NCI-H2171 (cell line): ENCODE measurements around the gene NPAS3.

Source experiments
- DNase-seq: peaks from one replicate; lab custom pipeline; 2025; lab: John Stamatoyannopoulos, UW

The NPAS3 gene

DNA sequence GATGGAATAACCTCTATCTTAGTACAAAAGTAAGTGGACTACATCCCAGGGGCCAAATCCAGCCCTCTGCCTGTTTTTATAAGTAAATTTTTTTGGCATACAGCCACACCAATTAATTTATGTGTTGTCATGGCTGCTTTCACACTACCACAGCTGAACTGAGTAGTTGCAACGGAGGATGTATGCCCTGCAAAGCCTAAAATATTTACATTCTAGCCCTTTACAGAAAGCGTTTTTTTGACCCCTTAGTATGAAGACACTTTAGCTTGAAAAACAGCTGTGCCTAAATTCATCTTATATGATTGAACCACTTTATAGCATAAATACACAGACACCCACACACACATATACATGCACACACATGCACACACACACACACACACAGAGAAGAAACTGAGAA, 510.6 kb downstream of the NPAS3 start:
- DNase-seq, result no peak

DNA sequence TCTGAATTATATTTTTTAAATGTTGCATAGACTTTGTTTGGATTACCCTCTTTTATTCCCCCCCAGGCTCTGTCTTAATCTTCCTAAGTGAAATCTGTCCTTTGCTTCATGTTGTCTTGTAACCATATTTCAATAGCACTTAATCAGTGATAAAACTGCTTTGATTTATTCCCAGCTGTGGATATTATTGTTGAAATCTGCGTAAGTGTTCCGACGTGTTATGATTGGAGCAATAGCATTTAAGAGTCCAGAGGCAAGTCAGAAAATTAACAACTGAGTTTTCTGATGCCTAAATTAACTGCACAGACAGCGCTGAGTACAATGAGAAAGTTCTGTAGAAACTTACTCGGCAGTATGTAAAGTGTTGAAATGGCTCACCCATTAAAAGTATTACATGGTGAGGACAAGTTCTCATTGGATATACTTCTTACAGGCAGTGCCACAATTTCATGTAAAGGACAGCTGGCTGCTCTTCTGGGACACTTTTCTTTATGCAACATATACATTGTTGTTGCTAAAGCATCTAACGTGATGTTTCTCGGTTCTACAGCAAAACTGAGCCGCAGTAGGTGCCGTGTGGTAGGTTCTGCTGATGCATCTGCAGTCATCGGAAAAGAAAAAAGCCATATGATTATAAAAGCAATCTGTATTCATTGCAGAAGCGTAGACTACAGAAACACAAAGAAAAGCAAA, 511.2 kb downstream of the NPAS3 start:
- no peak for DNase-seq

DNA sequence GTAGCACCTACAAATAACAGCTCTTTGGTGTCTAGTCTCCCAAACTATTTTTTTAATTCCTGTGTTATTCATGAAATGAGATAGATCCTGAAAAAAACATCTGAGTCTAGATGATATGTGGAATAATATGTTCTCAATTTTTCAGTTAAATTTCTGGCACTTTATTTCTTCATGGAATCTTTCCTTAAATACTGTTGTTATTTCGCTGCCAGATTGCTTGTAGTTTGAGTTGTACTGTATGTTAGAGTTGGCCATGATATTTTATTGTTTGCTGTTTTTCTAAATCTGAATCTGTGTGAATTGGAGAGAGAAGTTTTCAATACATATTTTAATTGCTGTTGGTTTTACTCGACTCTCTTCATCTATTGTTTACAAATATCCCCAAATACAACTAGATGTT, 511.7 kb downstream of the NPAS3 start:
- no peak for DNase-seq

DNA sequence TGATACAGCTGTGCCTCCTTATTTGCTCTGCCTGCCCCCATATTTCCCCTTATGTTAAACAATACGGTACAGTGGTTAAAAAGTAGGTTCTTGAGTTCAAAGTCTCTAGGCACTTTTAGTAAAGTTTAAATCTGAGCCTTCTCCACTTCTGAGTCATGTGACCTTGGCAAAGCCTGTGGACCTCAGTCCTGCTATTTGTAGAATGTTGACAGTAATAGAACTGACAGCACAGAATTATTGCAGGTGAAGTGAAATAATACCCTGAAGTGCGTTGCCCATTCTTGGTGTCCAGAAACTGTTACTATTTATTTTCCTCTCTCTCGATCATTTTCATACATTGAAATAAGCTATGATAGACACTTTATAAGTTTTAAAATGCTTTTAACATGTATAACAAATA, 512.5 kb downstream of the NPAS3 start:
- no peak for DNase-seq

DNA sequence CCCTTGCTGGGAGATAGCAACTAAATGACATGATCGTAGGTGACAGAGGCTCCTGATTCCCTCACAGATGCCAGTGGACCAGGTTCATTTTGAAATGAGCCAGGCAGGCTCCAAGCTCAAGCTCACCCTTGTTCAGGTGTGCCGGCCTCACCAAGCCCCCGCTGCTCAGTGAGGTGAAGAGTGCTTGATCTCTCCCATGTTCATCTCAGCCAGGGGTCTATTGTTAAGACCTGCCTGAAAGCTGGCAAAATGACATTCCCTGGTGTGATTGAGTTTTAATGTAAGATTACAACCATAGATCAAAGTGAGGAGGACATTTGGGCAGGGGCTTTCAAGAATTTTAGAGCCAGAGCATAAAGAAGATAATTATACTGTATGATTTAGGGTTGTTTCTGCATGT, 514.3 kb downstream of the NPAS3 start:
- DNase-seq, result no peak

DNA sequence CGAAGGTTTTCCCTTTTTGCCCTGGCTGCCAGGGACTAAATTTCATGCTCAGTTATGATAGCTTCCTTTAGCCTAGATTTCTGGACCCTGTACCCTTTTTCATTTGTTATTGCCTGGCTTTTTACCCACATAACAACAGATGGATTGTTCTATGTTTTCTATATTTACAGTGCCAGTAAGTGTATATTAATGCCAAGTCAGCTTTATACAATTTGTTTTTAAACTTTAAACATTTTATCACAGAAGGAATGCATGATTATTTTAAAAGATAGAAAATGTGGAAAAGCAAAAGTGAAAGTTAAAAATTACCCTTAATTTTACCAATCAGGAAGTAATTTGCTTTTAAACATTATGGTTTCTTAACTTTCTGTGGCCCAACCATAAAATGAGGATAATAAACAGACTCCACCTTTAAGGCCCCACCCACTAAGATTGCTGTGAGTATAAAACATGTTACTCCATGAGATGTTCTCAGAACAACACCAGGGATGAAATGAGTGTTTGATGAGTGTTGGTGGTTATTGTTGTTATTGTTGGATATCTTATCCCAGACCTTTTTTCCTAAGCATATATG, 515.4 kb downstream of the NPAS3 start:
- DNase-seq, result no peak

DNA sequence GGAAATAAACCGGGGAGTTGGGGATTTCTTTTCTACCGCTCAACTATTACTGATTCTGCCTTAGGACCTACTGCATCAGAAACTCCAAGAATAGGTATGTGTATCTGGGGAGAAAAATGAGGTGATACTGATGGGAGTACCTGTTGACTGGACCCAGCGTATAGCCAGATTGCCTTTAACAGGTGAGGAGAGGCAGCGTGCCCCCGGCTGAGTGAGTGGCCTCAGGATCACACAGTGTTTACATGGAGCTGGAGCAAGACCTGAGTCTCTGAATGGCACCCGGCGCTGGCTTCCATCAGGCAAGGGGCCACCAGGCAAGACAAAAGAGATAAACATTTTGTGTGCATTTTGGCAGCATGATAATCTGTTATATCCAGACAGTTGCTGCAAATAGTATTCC, 516.0 kb downstream of the NPAS3 start:
- no peak for DNase-seq

DNA sequence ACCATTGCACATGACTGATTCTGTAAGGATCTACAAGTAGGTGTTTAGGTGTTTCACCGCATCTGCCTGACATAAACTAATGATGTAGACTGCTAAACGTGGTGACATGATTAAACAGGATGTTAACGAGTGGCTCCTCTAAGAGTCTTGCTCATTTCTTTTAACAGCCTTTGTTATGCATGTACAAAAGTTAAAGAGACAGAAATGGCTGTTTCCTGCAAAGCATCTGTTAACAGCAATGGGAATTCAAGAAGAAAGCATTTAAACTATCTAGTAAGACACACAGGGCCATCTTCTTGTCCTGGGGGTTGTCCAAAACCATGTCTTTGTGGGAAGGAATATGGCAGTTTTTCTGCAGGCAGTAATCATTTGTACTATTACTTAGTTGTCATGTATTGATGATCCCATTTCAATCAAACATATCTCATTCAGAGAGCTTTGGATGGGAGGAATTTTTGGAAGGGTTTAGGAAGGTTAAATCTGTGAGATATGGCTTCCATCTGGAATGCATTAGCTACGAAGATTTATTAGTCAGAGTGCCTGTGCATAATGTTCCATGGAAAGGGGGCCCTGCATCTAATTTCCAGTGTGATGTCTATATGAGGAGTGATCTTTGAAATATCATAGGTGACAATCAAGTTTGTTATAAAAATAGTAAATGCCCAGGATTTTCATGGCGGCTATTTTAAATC, 517.1 kb downstream of the NPAS3 start:
- DNase-seq, result no peak

DNA sequence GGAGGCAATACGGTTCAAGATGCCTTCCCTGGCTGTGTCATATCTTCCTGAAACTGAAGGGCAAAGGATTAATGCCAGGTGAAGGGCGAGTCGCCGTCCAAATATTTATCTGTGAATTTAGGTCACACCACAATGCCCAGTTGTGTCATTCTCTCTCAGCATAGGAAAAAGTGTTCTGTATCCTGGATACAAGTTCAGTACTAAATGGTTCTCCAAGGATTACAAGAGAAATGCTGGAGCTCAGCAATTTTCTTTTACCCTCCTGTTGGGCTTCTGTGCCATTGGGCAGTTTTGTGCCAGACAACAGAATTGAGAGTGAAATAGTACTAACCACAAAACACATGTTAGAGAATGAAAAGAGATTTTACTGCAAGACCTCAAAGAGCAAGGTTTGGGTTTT, 518.3 kb downstream of the NPAS3 start:
- DNase-seq, result no peak

DNA sequence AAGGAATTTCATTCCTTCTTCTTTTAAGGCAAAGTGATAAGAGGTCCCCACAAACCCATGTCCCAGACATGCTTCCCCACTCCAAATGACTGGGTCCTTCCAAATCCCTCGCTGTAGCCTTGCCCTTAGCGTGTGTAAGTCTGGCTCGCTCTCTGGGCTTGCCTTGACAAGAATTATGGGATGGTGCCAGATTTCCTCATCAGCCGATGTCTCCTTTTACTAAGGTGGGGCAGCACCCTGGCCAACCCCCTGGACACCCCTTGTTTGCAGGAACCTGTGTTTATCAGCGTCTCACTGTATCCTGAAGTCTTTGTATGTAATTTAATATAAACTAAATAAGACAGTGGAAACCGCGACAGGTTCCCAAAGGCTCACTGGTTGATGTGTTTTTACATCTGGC, 518.9 kb downstream of the NPAS3 start:
- DNase-seq, result peak; percentile 52

DNA sequence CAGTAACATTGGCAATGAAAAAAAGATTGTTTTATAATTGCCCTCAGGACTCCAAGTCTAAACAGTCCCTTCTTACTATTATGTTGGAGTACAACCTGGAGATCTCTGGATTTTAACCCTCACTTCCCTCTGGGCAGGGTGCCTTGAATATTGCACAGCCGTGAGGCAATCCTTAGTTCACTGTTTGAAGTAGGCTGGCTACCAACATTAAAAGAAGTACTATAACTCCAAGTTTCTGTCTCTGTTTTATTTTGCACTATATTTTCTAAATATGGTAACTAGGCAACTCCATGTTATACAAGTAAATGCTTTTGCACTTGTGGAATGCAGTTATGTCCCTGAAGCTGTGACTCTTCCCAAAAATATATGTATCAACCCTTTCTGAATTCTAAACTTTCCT, 521.5 kb downstream of the NPAS3 start:
- no peak for DNase-seq

DNA sequence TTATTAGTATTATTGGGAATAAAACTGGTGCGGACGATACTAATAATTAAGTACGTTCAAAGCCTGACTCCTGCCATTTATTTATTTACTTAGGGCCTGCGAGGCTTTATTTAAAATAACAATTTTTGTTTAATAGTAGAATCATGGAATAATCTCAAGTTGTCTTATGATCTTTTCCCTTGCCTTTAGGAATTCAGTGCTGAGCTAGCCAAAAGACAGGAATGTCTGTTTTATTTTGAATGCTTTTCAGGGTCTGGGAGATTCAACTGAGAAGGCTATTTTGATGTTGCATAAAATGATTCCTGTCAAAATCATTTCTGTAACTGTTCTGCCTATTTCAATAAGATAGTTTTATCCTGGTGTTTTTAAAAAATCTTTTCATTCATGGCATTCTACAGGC, 522.4 kb downstream of the NPAS3 start:
- DNase-seq, result no peak

DNA sequence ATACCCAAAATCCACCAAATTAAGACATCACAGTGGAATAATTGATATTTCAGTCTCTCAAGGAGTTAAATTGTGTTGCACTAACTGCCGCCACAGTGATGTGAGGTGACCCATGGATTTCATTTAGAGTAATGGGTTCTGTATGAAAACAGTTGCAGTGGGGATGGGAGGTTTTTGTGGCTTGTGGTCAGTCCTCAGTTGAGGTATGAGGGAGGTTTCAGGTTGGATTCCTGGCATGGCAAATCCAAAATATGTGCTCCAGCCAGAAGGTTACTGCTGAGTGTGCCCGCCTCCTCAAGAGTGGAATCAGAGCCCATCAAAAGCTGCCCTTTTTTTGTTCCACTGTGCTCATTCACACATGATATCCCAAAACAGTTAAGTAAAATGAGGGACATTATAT, 525.1 kb downstream of the NPAS3 start:
- DNase-seq, result no peak

DNA sequence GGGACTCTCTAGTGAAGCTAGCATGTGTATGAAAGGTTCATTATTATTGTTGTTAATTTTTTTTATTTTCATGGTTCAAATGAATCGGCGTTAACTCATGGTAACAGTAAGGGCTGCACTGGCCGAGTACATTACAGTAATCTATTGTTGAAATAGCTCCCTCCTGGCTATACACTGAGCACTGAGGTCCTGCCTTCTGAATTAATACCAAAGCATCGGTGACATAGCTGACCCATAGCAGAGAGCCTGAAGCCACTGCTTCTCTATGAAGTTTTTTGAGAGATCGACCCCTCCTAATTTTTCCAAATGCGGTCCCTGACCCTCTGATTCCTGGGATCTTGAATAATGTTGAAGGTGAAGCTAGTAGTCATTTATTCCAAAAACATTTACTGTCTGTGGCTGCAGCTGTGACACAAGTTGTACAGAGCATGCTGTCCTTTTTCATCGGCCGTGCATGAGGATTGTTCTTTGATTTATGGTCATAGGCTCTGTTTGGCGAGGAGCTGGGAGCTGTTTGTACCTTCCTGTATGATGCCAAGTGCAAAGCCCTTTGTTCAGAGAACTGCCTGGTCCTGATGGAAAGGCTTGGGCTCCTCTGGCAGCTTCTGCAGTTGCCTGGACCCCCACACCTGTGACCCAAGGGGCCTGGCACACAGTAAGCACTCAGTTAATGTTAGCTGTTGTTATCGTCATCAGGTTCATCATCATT, 525.7 kb downstream of the NPAS3 start:
- no peak for DNase-seq

DNA sequence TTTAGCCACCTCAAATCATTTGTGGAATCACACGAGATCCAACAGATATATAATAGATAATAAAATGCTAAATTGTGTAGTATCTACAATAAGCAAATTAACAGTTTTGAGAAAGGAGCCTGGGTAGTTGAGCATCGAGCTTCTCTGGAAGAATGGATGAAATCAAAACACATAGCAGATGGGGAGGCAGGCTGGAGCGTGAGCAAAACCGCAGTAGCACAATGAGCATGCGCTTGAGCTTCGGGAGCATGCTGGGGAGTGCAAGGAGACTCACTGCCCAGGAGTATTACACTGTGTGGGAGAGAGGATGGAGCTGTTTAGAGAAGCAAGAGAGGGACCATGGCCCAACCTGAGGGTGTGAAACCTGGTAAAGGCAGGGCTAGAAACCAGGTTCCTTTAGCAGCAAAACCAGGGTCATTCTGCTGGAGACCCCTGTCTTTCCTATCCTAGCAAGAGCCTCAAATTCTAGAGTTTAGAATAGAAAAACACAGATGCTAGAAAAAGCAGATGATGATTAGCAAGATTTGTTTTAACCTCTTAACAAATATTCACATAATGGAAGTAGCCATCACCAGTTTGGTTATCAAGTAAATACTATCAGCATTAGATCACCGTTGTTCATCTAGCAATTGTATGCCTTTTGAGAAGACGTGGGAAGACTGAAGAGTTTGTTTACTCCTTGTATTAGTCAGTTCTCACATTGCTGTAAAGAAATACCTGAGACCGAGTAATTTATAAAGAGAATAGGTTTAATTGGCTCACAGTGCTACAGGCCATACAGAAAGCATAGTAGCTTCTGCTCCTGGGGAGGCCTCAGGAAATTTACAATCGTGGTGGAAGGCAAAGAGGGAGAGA, 527.4 kb downstream of the NPAS3 start:
- peak; percentile 74 for DNase-seq

DNA sequence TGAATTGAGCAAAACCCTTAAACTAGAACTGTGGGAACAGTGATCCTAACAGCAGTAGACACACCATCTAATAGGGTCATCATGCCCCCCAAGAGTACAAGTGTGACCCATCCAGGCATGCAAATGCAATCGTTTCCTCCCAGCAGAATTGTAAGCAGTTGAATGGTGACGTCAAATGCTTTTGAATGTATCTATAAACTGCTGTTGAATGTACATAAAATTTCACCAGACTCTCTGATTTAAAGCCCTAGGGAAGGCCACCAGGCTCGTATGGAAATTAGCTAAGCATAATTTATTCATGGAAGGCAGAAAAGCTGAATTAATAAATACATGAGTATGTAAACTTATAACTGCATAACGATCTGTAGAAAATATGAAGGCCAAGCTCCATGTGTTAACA, 529.3 kb downstream of the NPAS3 start:
- DNase-seq, result no peak

DNA sequence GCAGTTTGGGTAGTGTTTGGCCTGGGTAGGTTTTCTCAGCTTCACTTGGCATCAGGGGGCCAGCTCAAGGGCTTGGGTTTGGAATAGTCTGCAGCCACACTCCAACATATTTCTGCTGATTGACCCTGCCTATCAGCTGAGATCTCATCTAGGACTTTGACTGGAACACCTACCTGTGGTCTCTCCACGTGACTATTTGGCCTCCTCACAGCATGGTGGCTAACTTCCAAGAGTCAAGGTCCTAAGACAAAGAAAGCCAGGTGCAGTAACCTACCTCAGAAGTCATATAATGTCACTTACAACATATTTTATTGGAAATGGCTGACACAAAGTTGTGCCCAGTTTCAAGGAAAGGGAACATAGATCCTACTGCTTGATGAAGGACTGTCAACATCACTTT, 531.2 kb downstream of the NPAS3 start:
- DNase-seq, result no peak

DNA sequence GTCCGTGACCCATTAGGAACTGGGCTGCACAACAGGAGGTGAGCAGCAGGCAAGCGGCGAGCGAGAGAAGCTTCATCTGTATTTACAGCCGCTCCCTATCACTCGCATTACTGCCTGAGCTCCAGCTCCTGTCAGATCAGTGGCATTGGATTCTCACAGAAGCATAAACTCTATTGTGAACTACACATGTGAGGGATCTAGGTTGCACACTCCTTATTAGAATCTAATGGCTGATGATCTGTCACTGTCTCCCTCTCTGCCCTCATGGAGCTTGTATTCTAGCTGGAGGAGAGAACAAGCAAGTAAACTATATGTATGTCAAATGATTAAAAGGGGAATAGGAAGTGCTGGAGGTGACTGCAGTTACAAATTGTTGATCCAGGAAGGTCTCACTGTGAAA, 533.1 kb downstream of the NPAS3 start:
- DNase-seq, result no peak

DNA sequence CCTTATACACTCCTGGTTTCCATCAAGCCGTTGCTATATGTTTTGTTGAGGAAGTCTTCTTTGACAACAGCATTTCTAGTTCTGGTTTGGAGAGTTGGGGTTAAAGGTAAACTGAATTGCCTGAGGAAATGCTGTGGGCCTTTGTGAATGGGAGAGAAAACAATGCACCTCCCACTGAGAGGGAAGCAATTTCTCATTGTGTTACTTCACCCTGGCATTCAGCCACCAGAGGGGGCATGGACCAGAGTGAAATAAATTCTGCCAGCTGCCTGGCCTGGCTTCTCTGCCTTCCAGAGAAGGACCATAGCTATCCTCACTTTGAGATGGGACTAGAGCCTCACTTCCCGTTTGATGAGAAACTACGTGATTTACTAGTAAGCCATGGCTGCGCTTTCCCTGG, 536.9 kb downstream of the NPAS3 start:
- DNase-seq, result peak; percentile 53

DNA sequence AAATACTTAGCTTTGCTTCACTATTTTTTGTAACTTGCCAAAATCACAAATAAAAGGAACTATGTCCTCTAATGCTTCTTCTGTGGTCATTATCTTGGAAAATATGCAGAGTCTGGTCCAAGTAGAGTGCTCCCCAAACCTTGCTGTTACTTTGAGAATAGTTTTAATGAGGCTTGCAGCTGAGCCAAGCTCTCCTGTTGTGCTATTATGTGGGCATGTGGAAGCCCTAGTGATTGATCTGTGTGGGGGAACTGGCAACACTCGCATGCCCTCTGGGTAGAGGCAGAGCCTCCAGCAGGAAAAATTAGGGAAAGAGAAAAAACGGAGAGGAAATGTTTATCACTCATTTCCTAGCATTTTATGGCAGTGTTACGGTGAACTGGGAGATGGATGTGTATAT, 539.1 kb downstream of the NPAS3 start:
- DNase-seq, result no peak

DNA sequence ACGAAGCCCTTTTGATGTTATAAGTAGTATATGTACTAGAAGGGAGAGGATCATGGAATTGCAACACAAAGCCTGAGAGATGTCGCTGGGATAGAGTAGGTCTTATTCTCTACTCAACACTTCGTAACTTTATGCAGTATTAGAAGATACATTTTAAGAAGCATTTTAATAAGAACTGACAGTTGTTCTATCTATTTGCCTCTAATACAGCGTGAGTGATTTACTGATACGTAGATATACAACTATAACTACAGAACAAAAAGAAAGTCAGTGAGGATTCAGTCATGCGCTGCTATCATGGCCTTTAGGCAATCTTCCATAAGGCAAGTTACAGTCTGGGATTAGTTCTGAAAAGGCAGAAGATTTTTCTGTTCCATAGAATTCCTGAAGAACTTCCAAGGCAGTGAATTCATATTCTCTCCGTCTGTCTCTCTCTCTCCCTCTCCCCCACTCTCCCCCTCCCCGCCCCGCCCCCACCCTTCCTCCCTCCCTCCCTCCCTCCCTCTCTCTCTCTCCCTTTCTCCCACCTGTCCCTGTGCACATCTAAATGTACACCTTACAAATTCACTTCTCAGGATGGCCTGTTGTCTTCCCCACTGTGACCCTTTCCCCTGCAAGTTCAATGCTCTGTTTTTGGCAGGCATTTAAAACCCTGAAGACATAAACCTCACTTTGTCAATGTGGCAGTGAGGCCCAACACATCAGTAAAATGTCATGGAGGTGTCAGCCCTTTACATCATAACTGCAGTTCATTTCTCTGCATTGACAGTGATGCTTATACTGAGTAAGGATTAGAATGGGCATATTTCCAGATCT, 541.6 kb downstream of the NPAS3 start:
- DNase-seq, result no peak
